Amygdala (tissue), 56 donors: Measurements from ENCODE around the gene SLC2A4RG.

Experiments used
- DNase-seq, 56 donors: peaks; one replicate each; lab custom pipeline; 2025; lab: John Stamatoyannopoulos, UW

The SLC2A4RG gene

GRCh38 chr20:63738687-63739129 is 868 bp upstream of the SLC2A4RG start:
- DNase-seq: peak in 12 of 56 donors; percentile 28 to 59 (median 42)

GRCh38 chr20:63740070-63740626 is 572 bp downstream of the SLC2A4RG start:
- peak in 8 of 56 donors; percentile 17 to 61 (median 37) for DNase-seq

GRCh38 chr20:63740627-63741353 is 1.2 kb downstream of the SLC2A4RG start:
- DNase-seq: peak in 51 of 56 donors; percentile 26 to 89 (median 65)

- no peak for DNase-seq
These were observed 1.7 kb downstream of the SLC2A4RG start for GRCh38 chr20:63741354-63741675.

GRCh38 chr20:63741676-63742380 is 2.3 kb downstream of the SLC2A4RG start:
- no peak for DNase-seq

GRCh38 chr20:63742381-63743024 is 2.9 kb downstream of the SLC2A4RG start:
- DNase-seq: no peak

GRCh38 chr20:63743210-63743970 is 3.8 kb downstream of the SLC2A4RG start:
- DNase-seq: no peak

GRCh38 chr20:63744158-63744557 is 4.6 kb downstream of the SLC2A4RG start:
- DNase-seq: no peak

GRCh38 chr20:63744574-63745423 is 5.2 kb downstream of the SLC2A4RG start:
- no peak for DNase-seq

- no peak for DNase-seq
These were observed 5.8 kb downstream of the SLC2A4RG start for GRCh38 chr20:63745424-63745805.

GRCh38 chr20:63745961-63746731 is 6.6 kb downstream of the SLC2A4RG start:
- DNase-seq: no peak

- DNase-seq: no peak
These were observed 7.3 kb downstream of the SLC2A4RG start for GRCh38 chr20:63746751-63747315.

GRCh38 chr20:63747622-63748069 is 8.1 kb downstream of the SLC2A4RG start:
- no peak for DNase-seq

GRCh38 chr20:63748070-63748933 is 8.7 kb downstream of the SLC2A4RG start:
- no peak for DNase-seq

GRCh38 chr20:63748934-63749270 is 9.3 kb downstream of the SLC2A4RG start:
- DNase-seq: no peak

- DNase-seq: peak in 15 of 56 donors; percentile 15 to 63 (median 40)
These were observed 10.3 kb downstream of the SLC2A4RG start for GRCh38 chr20:63749597-63750508.
